NCI-H345 (cell line): ENCODE data around the gene RTN4R.
A peak's percentile ranks its signal among the peaks of the same experiment; 100 is the strongest.

Source experiments
- DNase-seq: peaks from one replicate; lab custom pipeline; 2025; lab: John Stamatoyannopoulos, UW

The RTN4R gene

DNA sequence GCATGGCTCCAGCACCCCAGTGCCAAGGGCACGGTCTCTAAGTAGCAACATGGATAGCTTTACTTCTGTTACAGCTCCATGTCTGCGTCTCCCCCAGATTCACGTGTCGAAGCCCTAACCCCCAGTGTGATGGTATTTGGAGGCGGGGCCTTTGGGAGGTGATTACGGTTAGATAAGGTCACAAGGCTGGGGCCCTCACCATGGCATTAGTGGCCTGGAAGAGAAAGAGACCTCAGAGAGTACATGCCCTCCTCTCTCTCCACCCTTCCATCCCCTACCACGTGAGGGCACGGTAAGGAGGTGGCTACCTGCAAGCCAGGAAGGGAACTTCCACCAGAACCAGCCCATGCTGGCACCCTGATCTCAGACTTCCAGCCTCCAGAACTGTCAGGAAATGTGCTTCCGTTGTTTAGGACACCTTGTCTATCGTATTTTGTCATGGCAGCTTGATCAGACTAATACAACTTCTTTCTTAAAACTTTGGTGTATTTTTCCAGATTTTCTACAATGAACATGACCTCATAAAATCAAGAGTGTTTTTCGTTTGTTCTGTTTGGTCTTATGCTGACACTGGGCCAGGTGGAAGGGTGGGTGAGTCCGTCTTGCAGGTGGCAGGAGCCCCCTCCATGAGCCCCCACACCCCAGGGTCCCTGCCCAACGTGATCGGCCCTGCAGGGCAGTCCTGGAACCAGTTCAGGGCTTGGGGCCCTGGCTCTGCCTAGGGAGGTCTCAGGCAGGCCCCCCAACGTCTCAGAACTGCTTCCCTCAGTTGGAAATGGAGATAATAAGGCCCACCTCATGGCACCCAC is 10.7 kb downstream of the RTN4R start:
- DNase-seq, result no peak

DNA sequence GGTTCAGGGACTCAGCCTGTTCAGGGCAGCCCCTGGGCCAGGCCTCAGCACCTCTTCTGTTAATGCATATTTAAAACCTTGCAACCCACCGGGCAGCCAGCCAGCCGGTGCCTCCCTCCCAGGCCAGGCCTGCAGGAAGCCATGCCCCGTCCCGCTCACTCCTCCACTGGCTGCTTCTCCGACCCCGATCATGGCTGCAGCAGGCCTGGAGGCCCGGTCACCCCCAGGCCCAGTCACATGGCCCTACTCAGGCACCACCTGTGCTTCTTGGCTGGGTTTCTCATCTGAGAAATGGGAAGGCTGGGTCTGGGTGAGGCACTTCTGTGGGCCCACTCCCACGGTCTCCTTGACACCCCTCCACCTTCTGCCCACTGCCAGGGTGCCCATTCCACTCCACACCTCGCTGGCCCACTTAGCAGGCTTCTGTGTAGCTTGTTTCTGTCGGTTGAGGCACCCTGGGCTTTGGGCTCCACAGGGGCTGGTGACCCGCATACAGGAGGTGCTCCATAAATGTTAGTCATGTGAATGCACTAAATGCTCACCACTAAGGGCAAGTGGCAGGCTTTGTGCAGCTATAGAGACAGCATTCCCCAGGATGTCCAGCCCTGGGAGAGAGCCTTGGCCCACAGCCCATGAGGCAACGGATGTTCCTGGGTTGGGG is 11.4 kb downstream of the RTN4R start:
- no peak for DNase-seq

DNA sequence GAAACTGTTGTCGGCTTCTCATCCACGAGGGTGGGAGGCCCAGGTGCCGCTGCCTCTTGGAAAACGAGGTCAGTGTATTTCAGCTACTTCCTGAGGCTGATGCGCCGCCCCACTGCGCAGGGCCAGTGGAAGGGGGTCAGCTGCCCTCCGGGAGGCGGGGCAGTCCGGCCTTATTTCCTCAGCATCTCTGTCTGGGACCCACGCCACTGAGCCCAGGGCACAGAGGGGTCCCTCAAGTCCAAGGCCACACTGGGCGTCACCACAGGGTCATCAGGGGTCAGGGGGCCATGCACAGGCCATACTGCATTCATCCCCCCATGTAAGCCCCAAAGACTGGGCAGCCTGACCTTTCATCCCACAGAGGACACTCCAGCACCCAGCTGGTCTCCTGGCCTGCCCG is 12.1 kb downstream of the RTN4R start:
- DNase-seq, result no peak

DNA sequence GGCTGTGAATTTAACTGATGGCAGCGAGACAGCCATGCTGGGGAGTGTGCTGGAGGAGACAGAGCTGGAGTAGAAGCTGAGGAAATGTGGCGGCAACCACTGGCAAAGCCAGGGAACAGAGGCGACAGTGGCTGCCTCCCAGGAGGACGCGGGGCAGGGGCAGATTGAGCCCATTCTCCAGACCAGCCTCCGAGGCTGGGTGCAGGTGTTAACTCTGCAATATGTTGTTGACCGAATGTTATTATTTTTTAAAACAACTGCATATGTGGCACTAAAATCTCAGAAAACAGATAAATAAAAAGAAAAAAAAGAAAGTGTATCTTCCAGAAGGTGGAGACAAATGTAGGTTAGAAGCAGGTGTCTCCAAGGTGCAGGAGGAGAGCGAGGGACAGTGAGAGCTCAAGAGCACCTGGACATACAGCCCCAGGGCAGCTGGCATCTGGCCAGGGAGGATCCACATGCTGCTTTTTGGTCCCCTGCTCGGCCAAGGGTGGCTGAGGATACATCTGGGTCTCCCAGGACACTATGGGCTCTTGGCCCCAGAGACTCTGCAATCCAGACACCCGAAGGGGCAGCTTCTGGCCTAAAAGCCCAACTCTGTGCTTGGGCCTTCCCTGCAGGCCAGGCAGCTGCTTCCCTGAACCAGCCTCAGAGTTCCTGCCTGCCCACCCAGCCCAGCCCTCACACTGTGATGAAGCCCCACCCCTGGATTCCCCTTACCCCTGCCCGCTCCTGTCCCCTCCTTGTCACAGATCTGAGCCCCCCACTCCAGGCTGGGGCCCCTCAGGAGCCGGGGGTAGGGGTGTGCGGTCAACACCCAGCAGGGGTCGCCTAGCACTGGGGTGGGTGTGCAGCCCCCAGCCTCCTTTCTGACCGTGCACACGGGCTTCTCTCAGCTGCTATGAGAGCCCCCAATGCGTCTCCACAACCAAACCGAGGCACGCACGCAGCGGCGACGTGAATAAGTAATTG is 12.9 kb downstream of the RTN4R start:
- peak; percentile 13 for DNase-seq

GRCh38 chr22:20253161-20253560 is 15.0 kb downstream of the RTN4R start:
- DNase-seq, result no peak

DNA sequence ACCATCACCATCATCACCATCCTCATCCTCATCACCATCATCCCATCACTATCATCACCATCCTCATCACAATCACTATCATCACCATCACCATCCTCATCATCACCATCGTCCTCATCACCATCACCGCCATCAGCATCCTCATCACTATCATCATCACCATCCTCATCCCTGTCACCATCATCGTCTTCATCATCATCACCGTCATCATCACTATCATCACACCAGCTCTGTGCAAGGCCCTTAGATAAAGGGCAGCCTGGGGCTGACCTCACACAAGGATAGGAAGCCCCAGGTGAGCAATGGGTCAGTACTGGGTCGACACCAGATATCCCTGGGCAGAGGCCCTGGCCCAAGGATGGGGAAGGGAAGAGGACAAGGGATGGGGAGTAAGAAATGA is 16.1 kb downstream of the RTN4R start:
- no peak for DNase-seq

GRCh38 chr22:20251491-20251890 is 16.6 kb downstream of the RTN4R start:
- no peak for DNase-seq

- DNase-seq, result peak; percentile 36
Observed at GRCh38 chr22:20249797-20250354, 18.2 kb downstream of the RTN4R start.

GRCh38 chr22:20248461-20248978 is 19.6 kb downstream of the RTN4R start:
- no peak for DNase-seq

DNA sequence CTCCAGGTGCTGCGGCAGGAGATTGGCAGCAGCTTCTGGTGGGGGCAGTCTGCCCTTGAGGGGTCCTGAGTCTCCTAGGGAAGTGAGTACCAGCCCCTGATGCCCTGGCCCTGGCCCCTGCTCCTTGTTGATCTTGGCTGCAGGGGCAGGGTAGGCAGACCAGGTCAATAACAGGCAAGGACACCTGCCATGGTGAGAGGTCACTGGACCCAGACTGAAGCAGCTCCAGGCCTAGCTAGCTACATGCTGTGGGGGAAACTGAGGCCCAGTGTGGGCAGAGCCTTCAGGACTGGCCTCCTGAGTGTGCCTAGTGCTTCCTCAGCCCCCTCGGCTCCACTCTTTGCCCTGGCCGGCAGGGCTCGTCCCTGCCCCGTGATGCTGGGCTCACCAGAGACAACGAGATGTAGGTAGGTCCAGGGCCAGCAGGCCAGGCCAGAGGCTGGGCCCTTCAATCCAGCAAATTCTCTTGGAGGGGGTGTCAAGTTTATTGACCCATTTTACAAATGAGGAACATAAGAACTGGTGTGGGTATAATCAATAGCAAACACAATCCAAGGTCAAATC is 20.4 kb downstream of the RTN4R start:
- DNase-seq, result no peak

DNA sequence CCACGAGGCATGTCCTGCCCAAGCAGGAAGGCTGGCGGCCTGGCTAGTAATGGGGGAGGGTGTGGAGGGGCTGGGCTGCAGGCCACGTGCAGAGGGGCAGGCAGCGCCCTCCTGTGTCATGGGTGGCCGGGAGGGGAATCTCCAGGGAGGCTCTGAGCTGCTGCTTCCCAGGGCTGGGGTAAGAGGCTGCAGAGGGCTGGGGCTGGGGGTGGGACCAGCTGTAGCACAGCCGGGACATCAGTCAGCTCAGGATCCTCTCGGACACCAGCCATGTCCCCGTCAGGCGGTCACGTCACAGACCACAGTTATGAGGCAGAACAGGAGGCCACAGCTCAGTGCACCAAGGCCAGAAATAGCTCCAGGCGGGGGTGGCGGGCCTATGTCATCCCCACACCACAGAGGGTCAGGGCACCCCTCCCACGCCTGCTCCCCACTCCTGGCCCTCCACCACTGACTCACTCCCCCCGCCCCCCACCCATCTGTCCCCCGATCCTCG is 21.1 kb downstream of the RTN4R start:
- no peak for DNase-seq

DNA sequence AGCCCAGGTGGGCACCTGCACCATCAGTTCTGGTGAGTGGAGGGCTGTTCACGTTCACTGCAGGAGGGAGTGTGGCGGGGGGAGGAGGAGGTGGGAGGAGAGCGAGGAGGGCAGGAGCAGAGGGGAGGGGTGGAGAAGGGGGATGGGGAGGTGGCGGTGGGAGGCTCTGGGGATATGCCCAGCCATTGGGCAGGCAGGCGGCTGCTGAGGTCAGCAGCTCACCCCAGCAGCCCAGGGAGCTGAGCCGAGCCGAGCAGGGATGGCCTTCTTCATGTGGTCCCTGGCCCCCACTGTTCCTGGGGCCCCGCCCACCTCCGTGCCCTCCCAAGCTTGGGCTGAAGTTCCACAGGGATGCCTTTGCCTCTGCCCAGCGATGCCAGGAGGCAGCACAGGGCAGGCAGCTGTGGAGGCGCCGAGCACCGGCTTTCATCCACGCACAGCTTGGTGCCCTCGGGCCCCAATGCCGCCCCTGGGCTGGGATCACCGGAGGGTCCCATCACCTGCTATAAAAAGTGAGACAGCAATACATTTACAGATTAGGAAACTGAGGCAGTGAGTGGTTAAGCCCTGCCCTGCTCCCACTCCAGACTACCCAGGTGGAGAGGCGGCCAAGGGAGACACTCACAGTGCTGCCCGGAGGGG is 21.6 kb downstream of the RTN4R start:
- DNase-seq, result no peak

GRCh38 chr22:20245577-20246367 is 22.3 kb downstream of the RTN4R start:
- no peak for DNase-seq

DNA sequence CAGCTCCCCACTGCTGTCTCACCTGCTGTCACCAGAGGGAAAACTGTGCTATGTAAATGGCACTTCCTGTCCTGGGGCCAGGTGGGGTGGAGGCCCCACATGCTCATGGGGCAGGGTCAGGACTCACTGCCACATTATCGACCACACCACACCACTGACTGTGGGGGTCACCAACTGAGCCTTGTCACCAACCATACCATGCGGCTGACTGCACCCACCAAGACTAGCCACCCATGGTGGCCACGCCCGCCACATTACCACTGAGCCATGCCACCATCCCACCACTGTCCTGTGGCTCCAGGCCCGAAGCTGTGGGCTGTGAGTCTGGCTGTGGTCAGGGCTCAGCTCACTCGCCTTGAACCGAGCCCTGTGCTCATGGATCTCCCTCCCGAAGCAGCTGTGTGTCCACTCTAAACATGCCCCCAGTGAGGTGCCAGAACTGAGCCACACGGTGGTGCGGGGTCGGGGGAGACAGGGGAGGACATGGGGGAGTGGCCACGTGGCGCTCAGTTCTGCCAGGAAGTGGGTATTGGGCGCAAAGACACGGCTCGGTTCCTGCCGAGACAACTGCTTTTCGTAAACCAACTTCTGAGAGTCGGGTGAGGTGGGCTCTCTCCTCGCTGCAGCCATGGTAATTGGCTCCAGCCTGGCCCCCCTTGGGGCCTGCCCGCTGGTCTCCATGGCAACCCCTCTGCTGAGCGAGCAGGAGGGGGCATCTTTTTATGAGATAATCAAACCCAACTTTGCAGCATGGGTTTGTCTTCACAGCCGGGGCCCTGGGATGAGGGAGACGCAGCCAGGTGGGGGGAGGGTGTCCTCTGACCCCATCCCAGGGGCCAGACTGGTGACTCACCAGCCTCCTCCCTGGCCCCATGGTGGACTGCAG is 23.2 kb downstream of the RTN4R start:
- no peak for DNase-seq

- DNase-seq, result no peak
Observed at GRCh38 chr22:20244250-20244648, 23.9 kb downstream of the RTN4R start.

GRCh38 chr22:20243537-20244249 is 24.4 kb downstream of the RTN4R start:
- DNase-seq, result peak; percentile 77

- DNase-seq, result no peak
Observed at GRCh38 chr22:20243176-20243536, 25.0 kb downstream of the RTN4R start.

GRCh38 chr22:20242393-20243175 is 25.5 kb downstream of the RTN4R start:
- DNase-seq, result no peak
